Cardiac ventricle fibroblast (primary cell): ENCODE results near the gene NAP1L1. TPM values are rescaled to one million over a fixed set of nuclear protein-coding genes. Genes with fewer than 3 reads are reported as not detected.

Experiments used
- total RNA-seq: library from RNA; depleted of rRNA; stranded (reverse); fragments of >200 nt; gene quantifications from 2 replicates; pipeline ENCODE4 v1.2.3, GENCODE V29; 2015

NAP1L1 gene, protein sequence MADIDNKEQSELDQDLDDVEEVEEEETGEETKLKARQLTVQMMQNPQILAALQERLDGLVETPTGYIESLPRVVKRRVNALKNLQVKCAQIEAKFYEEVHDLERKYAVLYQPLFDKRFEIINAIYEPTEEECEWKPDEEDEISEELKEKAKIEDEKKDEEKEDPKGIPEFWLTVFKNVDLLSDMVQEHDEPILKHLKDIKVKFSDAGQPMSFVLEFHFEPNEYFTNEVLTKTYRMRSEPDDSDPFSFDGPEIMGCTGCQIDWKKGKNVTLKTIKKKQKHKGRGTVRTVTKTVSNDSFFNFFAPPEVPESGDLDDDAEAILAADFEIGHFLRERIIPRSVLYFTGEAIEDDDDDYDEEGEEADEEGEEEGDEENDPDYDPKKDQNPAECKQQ
- total RNA-seq = 271 and 317 TPM in 2 replicates

DNA sequence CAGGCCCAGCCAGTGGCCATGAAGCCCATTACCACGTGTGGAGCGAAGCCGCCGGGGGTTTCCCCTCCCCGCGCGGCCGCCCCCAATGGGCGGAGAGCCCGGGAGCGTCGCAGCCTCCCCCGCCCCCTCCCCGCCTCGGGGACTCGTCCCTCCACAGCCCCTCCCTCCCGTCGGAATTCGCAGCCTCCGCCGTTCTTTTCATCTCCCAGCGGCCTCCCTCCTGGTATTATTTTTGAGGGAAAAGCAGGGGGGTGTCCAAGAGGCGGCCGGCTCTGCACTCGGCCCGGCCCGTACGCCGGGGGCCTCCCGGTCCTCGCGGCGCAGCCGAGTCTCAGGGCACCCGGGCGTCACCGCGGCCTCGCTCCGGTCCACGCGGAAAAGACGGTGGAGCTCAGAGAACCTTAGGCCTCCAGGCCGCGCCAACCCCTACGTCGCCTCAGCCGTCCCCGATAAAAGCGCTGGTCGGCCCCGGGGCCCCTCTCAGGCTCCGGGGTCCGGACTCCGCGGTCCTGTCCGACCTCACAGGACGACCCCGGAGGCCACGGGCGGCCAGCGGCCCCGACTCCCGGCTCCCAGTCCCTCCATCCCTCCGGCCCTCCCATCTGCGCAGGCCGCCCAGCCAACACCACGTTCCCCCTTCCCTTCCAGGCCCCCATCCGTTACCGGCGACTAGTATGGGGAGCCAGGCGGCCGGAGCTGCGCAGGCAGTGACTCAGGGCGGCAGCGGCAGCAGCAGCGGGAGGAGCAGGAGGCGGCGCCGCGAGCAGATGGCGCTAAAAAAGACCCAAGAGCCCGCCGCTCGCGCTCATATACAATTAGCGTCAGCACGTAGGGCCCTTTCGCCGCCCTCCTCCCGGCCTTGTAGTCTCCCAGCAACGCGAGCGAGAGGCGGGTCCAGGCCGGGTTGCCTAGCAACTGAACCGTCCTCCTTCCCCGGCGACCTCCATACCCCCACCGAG, at the start of gene NAP1L1:
NAP1L1 (minus strand) TSS at position 782 of the 959 bp plus-strand sequence. CDS start 10,466 bp downstream, outside the sequence.

DNA sequence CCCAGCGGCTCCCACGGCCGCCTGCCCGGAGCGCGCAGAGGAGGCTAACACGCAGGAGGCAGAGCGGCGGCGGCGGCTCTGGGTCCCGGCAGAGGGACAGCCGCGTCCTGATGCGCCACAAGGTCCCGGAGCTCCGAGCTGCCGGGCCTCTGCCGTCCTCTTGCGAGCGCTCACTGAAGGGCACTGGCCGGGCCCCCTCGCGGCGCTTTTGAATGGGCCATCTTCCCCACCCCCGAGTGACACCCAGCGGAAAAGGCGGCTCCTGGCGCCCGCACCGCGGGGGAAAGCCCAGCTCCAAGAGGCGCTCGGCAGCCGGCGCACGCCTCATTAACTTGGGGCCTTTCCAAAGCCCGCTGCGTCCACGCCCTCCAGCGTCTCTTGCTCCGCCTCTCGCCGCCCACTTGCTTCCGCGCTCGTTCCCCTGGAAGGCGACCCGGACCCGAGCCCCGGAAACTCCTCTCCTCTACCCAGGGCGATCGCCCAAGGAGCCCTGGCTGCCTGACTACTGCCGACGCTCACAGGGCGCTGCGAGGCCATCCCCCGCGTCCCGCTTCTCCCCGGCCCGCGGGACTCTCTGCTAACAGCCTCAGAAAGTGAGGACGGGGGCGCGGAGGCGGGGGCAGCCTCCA, 53.0 kb downstream of the NAP1L1 start, which contains the start of gene PHLDA1:
PHLDA1 (minus strand) TSS at position 363 of the 629 bp plus-strand sequence.

Other genes with a start within 250 kb of the NAP1L1 start
- gene PHLDA1, start 52.9 kb downstream of the NAP1L1 start, total RNA-seq = 31.8 and 32.4 TPM in 2 replicates